Lower lobe of right lung (tissue), 2 donors: ENCODE data around the gene PLK4. TPM values are rescaled to one million over a fixed set of nuclear protein-coding genes. Genes with fewer than 3 reads are reported as not detected.

ENCODE experiments used
- ATAC-seq, 2 donors: fragments of 200-7000 bp; cut with Tn5 transposase; one replicate each; pipeline ENCODE4 v1.9.1; 2020 to 2022; ENCODE audit warnings: mild to moderate bottlenecking in 2 of 2, moderate library complexity in 2 of 2
- DNase-seq: peaks from one replicate; pipeline ENCODE4 v3.0.0-alpha.2; 2020
- H3K27ac ChIP-seq: fragments of 200-600 bp; one replicate; pipeline ENCODE4 v1.8.0; 2022
- H3K27me3 ChIP-seq: fragments of 200-600 bp; one replicate; pipeline ENCODE4 v1.8.0; 2022; ENCODE audit warnings: low read depth
- H3K36me3 ChIP-seq: fragments of 200-600 bp; one replicate; pipeline ENCODE4 v1.8.0; 2022; ENCODE audit warnings: mild to moderate bottlenecking
- H3K4me1 ChIP-seq: fragments of 200-600 bp; one replicate; pipeline ENCODE4 v1.8.0; 2022
- H3K4me3 ChIP-seq: fragments of 200-600 bp; one replicate; pipeline ENCODE4 v1.8.0; 2022; ENCODE audit warnings: mild to moderate bottlenecking
- H3K9me3 ChIP-seq: fragments of 200-600 bp; one replicate; pipeline ENCODE4 v1.8.0; 2022
- CTCF ChIP-seq: fragments of 200-600 bp; IDR thresholded peaks from one replicate; pipeline ENCODE4 v1.8.0; 2022; ENCODE audit warnings: antibody characterized with exemption, mild to moderate bottlenecking
- intact Hi-C: fragments of 100-400 bp; cut with DNase I; formaldehyde crosslinking; loops from one replicate; pipeline ENCODE4 v1.11.0; 2022
- total RNA-seq: library from RNA; stranded (reverse); fragmentation: NEBNext Ultra II Directional; extraction: Animal tissue kit (Norgen Biotek cat#: 25700); gene quantifications from one replicate; pipeline ENCODE4 v1.2.1, GENCODE V29; 2021
- donor health status: DM: no; HTN: yes; CAD: no; lungs with severe emphysema.

PLK4 gene
- total RNA-seq, 1 donor from 2014 or later, result 2.0 TPM

GRCh38 chr4:127936974-127937373, 56.3 kb downstream of the PLK4 start:
- ATAC-seq, result no peak
- H3K4me3 ChIP-seq, result no peak overlapping the region
- TF ChIP-seq CTCF, result no peak
- DNase-seq, result no peak
- intact Hi-C loops, result no loop called here
- no peak overlapping the region for H3K27ac ChIP-seq
- H3K36me3 ChIP-seq, result peaks cover 12% of the 10 kb centered on the region
- no peaks in the 10 kb centered on the region for H3K27me3 ChIP-seq
- H3K4me1 ChIP-seq, result no peaks in the 10 kb centered on the region
- no peaks in the 10 kb centered on the region for H3K9me3 ChIP-seq

Other genes with a start within 250 kb of the PLK4 start
- 11.1 TPM for gene INTU, start 247.9 kb upstream of the PLK4 start, total RNA-seq
- not detected for gene SLC25A31, start 150.5 kb upstream of the PLK4 start, total RNA-seq
- 3.0 TPM for gene HSPA4L, start 98.6 kb upstream of the PLK4 start, total RNA-seq
- gene MFSD8, start 84.3 kb downstream of the PLK4 start, total RNA-seq, result 20.9 TPM
- gene ABHD18, start 84.5 kb downstream of the PLK4 start, total RNA-seq, result 12.6 TPM
- gene LARP1B, start 180.4 kb downstream of the PLK4 start, total RNA-seq, result 13.2 TPM